GM23248 (cell line): ENCODE data around the gene NDUFS6. TPM values are rescaled to one million over a fixed set of nuclear protein-coding genes. Genes with fewer than 3 reads are reported as not detected.

Source experiments
- DNase-seq: peaks from one replicate; pipeline ENCODE4 v3.0.0-alpha.2; 2015
- H2AFZ ChIP-seq: fragments of 200-600 bp; sonication (generic); 2 replicates; pipeline ENCODE4 v1.6.1; 2016; ENCODE audit warnings: antibody characterized with exemption
- H3F3A ChIP-seq: fragments of 200-600 bp; sonication (generic); 2 replicates; pipeline ENCODE4 v1.6.1; 2016; ENCODE audit warnings: mild to moderate bottlenecking, antibody characterized with exemption, mixed run types; ENCODE audit not compliant: insufficient read depth
- H3K27ac ChIP-seq: fragments of 200-600 bp; sonication (generic); 2 replicates; pipeline ENCODE4 v1.5.1; 2016; ENCODE audit warnings: mild to moderate bottlenecking
- H3K27me3 ChIP-seq: fragments of 200-600 bp; sonication (generic); replicated peaks from 2 replicates; pipeline ENCODE4 v1.6.1; 2016; ENCODE audit warnings: mild to moderate bottlenecking; ENCODE audit not compliant: insufficient read depth
- H3K36me3 ChIP-seq: fragments of 200-600 bp; sonication (generic); 2 replicates; pipeline ENCODE4 v1.6.1; 2016; ENCODE audit warnings: low read depth, mild to moderate bottlenecking
- H3K4me1 ChIP-seq: fragments of 200-600 bp; sonication (generic); 2 replicates; pipeline ENCODE4 v1.6.1; 2016; ENCODE audit warnings: mild to moderate bottlenecking; ENCODE audit not compliant: insufficient read depth
- H3K4me2 ChIP-seq: fragments of 200-600 bp; sonication (generic); one replicate; pipeline ENCODE4 v1.6.1; 2016; ENCODE audit warnings: mild to moderate bottlenecking; ENCODE audit not compliant: unreplicated experiment
- H3K4me3 ChIP-seq: fragments of 200-600 bp; sonication (generic); 2 replicates; pipeline ENCODE4 v1.5.1; 2016; ENCODE audit warnings: mild to moderate bottlenecking
- H3K79me2 ChIP-seq: fragments of 200-600 bp; sonication (generic); 2 replicates; pipeline ENCODE4 v1.6.1; 2016; ENCODE audit warnings: mild to moderate bottlenecking; ENCODE audit not compliant: insufficient read depth
- H3K9ac ChIP-seq: fragments of 200-600 bp; sonication (generic); 2 replicates; pipeline ENCODE4 v1.6.1; 2016; ENCODE audit warnings: mild to moderate bottlenecking
- H3K9me2 ChIP-seq: fragments of 200-600 bp; sonication (generic); 2 replicates; pipeline ENCODE4 v1.6.1; 2016; ENCODE audit warnings: mixed run types, mild to moderate bottlenecking, moderate library complexity; ENCODE audit not compliant: insufficient read depth
- H3K9me3 ChIP-seq: fragments of 200-600 bp; sonication (generic); one replicate; pipeline ENCODE4 v1.6.1; 2017; ENCODE audit warnings: low read depth
- H4K20me1 ChIP-seq: fragments of 200-600 bp; sonication (generic); 2 replicates; pipeline ENCODE4 v1.6.0; 2016; ENCODE audit not compliant: insufficient read depth
- EZH2 ChIP-seq: fragments of 200-600 bp; sonication (generic); IDR thresholded peaks from 2 replicates; pipeline ENCODE4 v1.6.1; 2018; ENCODE audit warnings: antibody characterized with exemption, mild to moderate bottlenecking; ENCODE audit not compliant: insufficient read depth, poor library complexity, severe bottlenecking
- EZH2phosphoT487 ChIP-seq: fragments of 200-600 bp; sonication (generic); IDR thresholded peaks from 2 replicates; pipeline ENCODE4 v1.6.1; 2018; ENCODE audit warnings: antibody characterized with exemption, moderate library complexity, mild to moderate bottlenecking, low read depth; ENCODE audit not compliant: insufficient read depth
- WGBS, 2 experiments: methylation state at CpG; one replicate each; pipeline ENCODE4 v1.1.6; 2015 to 2017; ENCODE audit warnings: low lambda C conversion rate in 2 of 2, low coverage in 1 of 2; ENCODE audit errors: missing lambda C conversion rate in 2 of 2; 5-methylcytosine and 5-hydroxymethylcytosine counted together
- in situ Hi-C: fragments of 300-500 bp; cut with MboI; formaldehyde crosslinking; loops from 2 replicates; pipeline ENCODE4 v1.15.0; 2020
- polyA plus RNA-seq: library from polyadenylated mRNA; unstranded; fragments of >200 nt; fragmentation: Nextera tagmentation; extraction: Ambion mirVana; gene quantifications from 2 replicates; pipeline ENCODE4 v1.2.1, GENCODE V29; 2016
- total RNA-seq: library from RNA; depleted of rRNA; stranded (reverse); fragments of >200 nt; shearing (Covaris generic); gene quantifications from 2 replicates; pipeline ENCODE4 v1.2.3, GENCODE V29; 2014

Gene NDUFS6
- total and polyA plus RNA-seq, 2 experiments from 2014 or later: 39.6 to 106 TPM

- H3K27ac ChIP-seq: no peak overlapping the region
- peaks cover 41% of the 10 kb centered on the region for H3K27me3 ChIP-seq
- no peak overlapping the region for H3K4me2 ChIP-seq
- in situ Hi-C loops: no loop called here
- no peaks in the 10 kb centered on the region for H3K36me3 ChIP-seq
- no peaks in the 10 kb centered on the region for H3K9me3 ChIP-seq
- no peak overlapping the region for H2AFZ ChIP-seq
- no peaks in the 10 kb centered on the region for H3F3A ChIP-seq
- no peak for DNase-seq
- H3K79me2 ChIP-seq: no peaks in the 10 kb centered on the region
- TF ChIP-seq EZH2phosphoT487 (no peak), EZH2 (no peak)
- no peaks in the 10 kb centered on the region for H4K20me1 ChIP-seq
- H3K4me1 ChIP-seq: no peaks in the 10 kb centered on the region
- H3K9me2 ChIP-seq: no peaks in the 10 kb centered on the region
- H3K4me3 ChIP-seq: no peak overlapping the region
- WGBS, 2 experiments: 60 to 64% methylated on average over 21 of the region's 21 CpGs
- no peak overlapping the region for H3K9ac ChIP-seq
Measured at GRCh38 chr5:1834721-1835429, 33.7 kb downstream of the NDUFS6 start.

- Histone ChIP-seq H3K79me2 (no peaks in the 10 kb centered on the region), H3K9me2 (no peaks in the 10 kb centered on the region), H3K4me1 (no peaks in the 10 kb centered on the region), H3K27ac (no peak overlapping the region), H3K9ac (no peak overlapping the region), H3F3A (no peaks in the 10 kb centered on the region), H3K9me3 (no peaks in the 10 kb centered on the region), H3K4me2 (no peak overlapping the region), H3K4me3 (no peak overlapping the region), H4K20me1 (no peaks in the 10 kb centered on the region), H3K27me3 (peaks cover 46% of the 10 kb centered on the region), H2AFZ (no peak overlapping the region), H3K36me3 (no peaks in the 10 kb centered on the region)
- in situ Hi-C loops: no loop called here
- no peak for DNase-seq
- no peak for TF ChIP-seq EZH2phosphoT487
- no peak for TF ChIP-seq EZH2
- 61 to 64% methylated on average over 13 of the region's 13 CpGs for WGBS, 2 experiments
Measured at GRCh38 chr5:1835431-1835830, 34.2 kb downstream of the NDUFS6 start.

- Histone ChIP-seq H2AFZ (no peak overlapping the region), H3K27ac (no peak overlapping the region), H3K4me1 (no peaks in the 10 kb centered on the region), H3K9ac (no peak overlapping the region), H3K4me3 (no peak overlapping the region), H3K79me2 (no peaks in the 10 kb centered on the region), H3K36me3 (no peaks in the 10 kb centered on the region), H4K20me1 (no peaks in the 10 kb centered on the region), H3K9me3 (no peaks in the 10 kb centered on the region), H3K27me3 (peaks cover 46% of the 10 kb centered on the region), H3K9me2 (no peaks in the 10 kb centered on the region), H3K4me2 (no peak overlapping the region), H3F3A (no peaks in the 10 kb centered on the region)
- DNase-seq: no peak
- in situ Hi-C loops: no loop called here
- TF ChIP-seq EZH2: no peak
- TF ChIP-seq EZH2phosphoT487: no peak
- WGBS, 2 experiments: 53 to 60% methylated on average over 19 to 23 of the region's 23 CpGs
Measured at GRCh38 chr5:1836176-1836890, 35.1 kb downstream of the NDUFS6 start.

- in situ Hi-C loops: no loop called here
- TF ChIP-seq EZH2phosphoT487: no peak
- TF ChIP-seq EZH2: no peak
- no peak for DNase-seq
- no peak overlapping the region for H3K4me3 ChIP-seq
- WGBS, 2 experiments: 63 to 65% methylated on average over 29 to 32 of the region's 32 CpGs
- no peaks in the 10 kb centered on the region for H3K4me1 ChIP-seq
- no peaks in the 10 kb centered on the region for H3F3A ChIP-seq
- H3K36me3 ChIP-seq: no peaks in the 10 kb centered on the region
- H2AFZ ChIP-seq: no peak overlapping the region
- no peaks in the 10 kb centered on the region for H4K20me1 ChIP-seq
- no peaks in the 10 kb centered on the region for H3K9me3 ChIP-seq
- H3K9me2 ChIP-seq: no peaks in the 10 kb centered on the region
- H3K79me2 ChIP-seq: no peaks in the 10 kb centered on the region
- H3K4me2 ChIP-seq: no peak overlapping the region
- peaks cover 46% of the 10 kb centered on the region for H3K27me3 ChIP-seq
- H3K9ac ChIP-seq: no peak overlapping the region
- no peak overlapping the region for H3K27ac ChIP-seq
Measured at GRCh38 chr5:1836891-1837880, 36.0 kb downstream of the NDUFS6 start.
